Measurements from ENCODE around the gene PFDN1. TPM values are rescaled to one million over a fixed set of nuclear protein-coding genes. Genes with fewer than 3 reads are reported as not detected.
A peak's percentile ranks its signal among the peaks of the same experiment; 100 is the strongest.

The PFDN1 gene
- polyA plus RNA-seq, 3 donors: 77.4 to 112 (median 100) TPM

GRCh38 chr5:140339636-140340035, 36.7 kb upstream of the PFDN1 start:
- DNase-seq: no peak

- DNase-seq: no peak
Observed at GRCh38 chr5:140338908-140339307, 36.0 kb upstream of the PFDN1 start.

GRCh38 chr5:140338336-140338735, 35.4 kb upstream of the PFDN1 start:
- DNase-seq: no peak

DNA sequence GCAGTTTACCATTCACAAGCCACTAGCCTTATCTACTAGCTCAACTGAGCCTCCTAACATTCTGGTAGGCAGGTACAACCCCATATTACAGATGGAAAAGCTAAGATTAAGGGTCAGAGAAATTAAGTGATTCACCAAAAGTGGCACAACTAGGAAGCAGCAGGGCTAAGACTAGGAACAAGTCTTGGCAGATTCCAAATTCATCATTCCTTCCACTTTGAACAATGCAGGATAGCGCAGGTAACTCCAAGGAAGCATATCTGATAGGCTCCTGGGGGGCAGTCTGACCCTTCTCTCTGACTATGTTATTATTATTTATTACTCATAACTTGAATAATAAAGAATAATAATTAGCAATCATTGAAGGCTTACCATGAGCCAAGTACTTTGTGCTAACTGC, 35.0 kb upstream of the PFDN1 start:
- no peak for DNase-seq

GRCh38 chr5:140336388-140336787, 33.5 kb upstream of the PFDN1 start:
- peak; percentile 66 for DNase-seq

DNA sequence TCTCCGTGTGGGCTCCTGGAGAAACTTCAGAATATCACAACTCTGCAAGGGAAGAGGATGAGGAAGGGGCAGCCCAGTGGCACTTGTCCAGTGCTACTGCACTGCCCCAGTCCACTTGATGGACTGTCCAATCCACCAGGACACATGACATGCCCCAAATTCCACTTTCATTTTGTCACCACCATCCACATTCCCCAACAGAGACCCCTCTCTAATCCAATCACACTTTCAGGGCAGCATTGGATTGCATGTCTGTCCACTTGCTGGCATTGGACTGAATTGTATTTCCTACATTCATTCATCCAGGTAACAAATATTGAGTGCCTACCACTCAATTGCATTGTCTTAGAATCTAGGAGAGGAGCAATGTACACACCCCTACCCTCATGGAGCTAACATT, 28.7 kb upstream of the PFDN1 start:
- no peak for DNase-seq

- no peak for DNase-seq
Observed at GRCh38 chr5:140329739-140330481, 27.0 kb upstream of the PFDN1 start.

GRCh38 chr5:140328036-140328764, 25.3 kb upstream of the PFDN1 start:
- no peak for DNase-seq

- no peak for DNase-seq
Observed at GRCh38 chr5:140327589-140327988, 24.7 kb upstream of the PFDN1 start.

DNA sequence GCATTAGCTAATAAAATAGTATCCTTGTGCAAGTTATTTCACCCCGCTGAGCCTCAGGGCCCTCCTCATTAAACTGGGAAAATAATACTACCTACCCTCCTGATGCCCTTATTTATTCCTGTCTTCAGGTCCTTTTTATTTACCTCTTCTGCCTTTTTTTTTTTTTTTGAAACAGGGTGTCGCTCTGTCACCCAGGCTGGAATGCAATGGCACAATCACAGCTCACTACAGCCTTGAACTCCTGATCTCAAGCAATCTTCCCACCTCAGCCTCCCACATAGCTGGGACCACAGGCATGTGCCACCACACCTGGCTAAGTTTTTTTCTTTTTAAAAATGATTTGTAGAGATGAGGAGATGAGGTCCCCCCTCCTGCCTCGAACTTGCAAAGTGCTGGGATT, 22.6 kb upstream of the PFDN1 start:
- DNase-seq: no peak

DNA sequence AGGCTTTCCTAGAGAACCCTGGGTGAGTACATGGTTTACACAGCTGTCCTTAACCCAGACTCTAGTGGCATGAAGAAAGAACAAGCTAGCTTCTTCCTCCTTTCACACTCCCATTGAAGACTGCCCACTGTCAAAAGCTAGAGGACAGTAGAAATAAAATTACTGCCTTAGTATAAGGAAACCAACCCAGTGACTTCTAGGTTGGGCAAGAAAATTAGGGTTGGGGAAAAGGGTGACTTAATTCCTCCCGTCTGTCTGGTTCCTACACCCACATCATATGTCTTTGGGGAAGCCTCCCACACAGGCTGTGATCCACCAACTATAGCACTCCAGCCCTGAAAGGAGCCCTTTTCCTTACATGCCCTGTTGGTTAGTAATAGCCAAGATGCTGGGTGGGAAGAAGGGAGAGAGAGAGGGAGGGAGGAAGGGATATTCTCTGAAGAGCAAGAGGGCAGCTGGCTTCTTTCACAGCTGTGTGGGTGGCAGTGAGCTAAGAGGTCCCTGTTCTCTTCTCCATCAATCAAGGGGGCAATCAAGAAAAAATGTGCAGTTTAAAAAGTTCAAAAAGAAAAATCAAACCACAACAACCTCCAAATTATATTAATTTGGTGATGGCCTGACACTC, 21.8 kb upstream of the PFDN1 start:
- peak; percentile 63 for DNase-seq

DNA sequence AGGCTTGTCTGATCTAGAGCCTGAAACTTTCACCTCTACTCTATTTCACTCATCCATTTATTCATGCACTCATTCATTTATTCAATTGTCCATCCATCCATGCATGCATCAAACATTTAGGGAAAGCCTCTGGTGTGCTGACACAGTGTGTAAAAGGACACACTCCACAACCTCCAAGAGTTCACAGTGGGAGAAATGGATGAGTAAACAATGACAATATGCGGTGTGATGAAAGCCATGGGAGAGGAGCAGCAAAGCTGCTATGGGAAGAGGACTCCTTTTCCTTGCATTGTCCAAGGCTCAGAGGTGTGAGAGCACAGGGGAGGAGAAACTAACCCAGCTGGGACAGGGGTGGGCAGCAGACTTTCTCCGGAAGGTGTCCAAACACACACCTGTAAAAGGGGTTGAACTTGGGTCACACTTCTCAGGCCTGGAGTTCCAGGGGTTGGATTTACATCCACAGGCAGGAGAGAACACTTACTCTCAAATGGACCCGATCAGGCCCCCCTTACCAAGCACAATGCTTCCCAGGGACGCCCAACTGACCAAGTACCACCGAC, 21.2 kb upstream of the PFDN1 start:
- no peak for DNase-seq

- peak; percentile 56 for DNase-seq
Observed at GRCh38 chr5:140322751-140323731, 20.1 kb upstream of the PFDN1 start.

DNA sequence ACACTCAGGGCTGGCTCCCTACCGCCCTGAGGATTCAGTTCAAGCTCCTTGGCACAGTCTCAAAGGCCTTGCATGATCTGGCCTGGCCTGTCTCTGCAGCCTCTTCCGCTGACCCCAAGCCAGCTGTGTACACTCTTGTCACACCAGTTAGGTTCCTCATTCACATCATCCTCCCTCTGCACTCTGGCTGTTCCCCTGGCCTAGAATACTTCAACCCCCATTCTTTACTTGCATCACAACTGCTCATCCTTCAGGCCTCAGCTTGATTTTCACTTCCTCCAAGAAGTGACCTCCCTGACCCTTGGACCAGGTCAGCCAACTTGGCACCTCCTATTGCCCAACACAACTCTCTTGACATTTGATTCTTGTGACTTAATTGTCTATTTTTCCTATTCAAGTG, 18.9 kb upstream of the PFDN1 start:
- no peak for DNase-seq

GRCh38 chr5:140319833-140320232, 16.9 kb upstream of the PFDN1 start:
- no peak for DNase-seq

DNA sequence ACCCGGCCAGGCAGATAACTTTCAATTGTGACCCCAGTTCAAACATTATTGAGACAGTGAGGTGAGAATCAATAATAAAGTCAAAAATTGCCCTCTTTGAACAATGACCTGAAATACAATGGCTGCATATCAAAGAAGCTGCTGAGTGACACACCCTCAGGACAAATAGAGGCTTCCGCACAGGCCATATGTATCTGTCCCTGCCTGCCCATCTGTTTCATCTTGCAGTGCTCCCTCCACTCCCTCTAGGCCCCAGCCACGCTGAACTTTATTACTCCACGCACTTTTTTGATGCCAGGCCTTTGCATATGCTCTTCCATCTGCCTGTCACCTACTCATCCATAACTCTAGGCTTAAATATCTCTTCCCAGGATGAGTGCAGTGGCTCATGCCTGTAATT, 15.9 kb upstream of the PFDN1 start:
- no peak for DNase-seq

GRCh38 chr5:140317859-140318258, 15.0 kb upstream of the PFDN1 start:
- no peak for DNase-seq

DNA sequence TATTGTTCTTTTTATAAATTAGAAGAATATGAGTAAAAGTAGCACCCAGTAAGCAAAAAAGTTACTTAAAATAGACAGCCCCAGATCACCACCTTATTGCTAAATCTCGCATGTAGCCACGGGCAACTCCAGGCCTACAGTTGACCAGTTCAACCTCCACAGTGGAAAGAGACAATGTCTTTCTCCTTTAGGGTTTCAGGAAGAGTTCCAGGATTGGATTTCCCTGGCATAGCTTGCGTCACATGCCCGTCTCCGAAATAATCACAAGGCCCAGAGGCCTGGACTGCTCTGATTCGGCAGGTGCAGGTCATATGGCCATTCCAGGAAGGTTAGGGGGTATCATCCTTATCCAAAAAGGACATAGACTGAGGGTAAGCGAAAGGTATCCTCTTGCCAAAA, 9.9 kb upstream of the PFDN1 start:
- DNase-seq: no peak

DNA sequence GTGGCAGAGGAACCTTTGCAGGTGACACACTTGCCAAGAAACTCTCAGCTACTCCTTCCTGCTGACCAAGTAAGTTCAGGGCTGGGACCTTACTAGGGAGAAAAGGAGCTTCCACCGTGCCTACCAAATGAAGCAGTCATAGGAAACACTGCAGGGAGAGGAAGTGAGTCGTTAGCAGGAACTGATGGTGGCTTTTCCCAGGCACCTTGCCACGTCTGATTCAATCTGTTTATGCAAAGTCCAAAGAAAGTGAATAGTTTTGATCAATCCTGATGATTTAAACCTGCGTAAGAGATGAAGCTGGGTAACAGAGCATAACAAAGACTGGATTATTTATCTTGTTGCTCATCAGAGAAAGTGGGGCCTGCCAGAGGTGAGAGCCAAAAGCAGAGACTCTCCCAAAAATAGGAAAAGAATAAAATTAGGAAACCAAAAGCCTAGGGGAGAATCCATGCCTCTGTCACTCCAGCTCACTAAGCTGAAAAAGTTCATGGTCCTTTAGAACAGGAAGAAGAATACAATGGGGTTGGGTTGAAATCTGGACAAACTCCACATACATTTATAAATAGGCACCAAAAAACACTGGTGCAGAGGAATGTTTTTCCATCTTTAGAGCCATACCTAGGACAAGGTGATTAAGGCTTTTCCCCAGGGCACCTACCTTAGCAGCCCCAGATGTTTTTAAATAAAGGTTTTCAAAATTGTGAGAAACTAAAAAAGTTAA, 9.3 kb upstream of the PFDN1 start:
- no peak for DNase-seq

DNA sequence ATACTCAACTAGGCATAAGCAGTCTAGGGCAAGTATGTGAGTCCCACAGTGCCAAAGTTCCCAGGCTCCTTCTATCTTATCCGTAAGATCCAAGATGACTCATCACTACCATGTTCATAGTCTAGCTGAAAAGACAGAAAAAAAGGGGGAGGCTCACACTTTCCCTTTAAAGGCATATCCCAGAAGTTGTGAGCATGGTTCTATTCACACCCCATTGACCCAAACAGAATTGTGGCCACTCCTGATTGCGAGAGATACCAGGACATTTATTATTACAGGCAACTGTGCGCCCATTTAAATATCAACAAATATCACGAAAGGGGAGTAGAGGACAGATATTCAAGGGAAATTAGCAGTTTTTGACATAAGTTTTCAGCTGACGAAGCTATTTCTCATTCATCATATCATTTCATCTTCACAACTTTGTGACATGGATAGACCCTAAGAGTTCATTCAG, 8.1 kb upstream of the PFDN1 start:
- DNase-seq: no peak

DNA sequence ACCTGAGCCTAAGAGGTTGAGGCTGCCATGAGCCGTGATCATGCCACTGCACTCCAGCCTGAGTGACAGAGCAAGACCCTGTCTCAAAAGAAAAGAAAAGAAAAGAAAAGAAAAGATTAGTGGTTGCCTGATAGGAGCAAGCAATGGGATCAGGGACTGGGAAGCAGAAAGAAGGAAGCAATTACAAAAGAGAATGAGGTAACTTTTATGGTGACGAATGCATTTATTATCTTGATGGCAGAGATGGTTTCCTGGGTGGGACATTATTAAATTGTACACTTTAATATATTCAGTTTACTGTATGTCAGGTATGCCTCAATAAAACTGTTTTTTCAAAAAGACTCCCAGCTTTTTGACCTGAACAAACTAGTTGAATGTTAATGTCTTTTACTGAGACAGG, 7.5 kb upstream of the PFDN1 start:
- DNase-seq: no peak
